Measurements from ENCODE around the gene TNFRSF12A. TPM values are rescaled to one million over a fixed set of nuclear protein-coding genes. Genes with fewer than 3 reads are reported as not detected.
A peak's percentile ranks its signal among the peaks of the same experiment; 100 is the strongest.

Gene TNFRSF12A
- total and polyA plus RNA-seq, 9 donors = 3.7 to 52.5 (median 8.5) TPM

- no peaks in the 10 kb centered on the region for H3K36me3 ChIP-seq
- no peaks in the 10 kb centered on the region for H3K27me3 ChIP-seq
- 94 to 96% (median 95%) methylated on average over 8 of the region's 8 CpGs for WGBS, 3 donors
- TF ChIP-seq EP300 (IDR thresholded peaks at IDR 0.05) (no peak), POLR2A (IDR thresholded peaks at IDR 0.05) (no peak), CTCF (IDR thresholded peaks at IDR 0.05) (no peak)
- H3K9me3 ChIP-seq = no peaks in the 10 kb centered on the region
- no peak for DNase-seq
- no peak overlapping the region for H3K27ac ChIP-seq
- H3K4me1 ChIP-seq (ENCODE audit: insufficient read depth) = peaks cover 15% of the 10 kb centered on the region
- H3K4me3 ChIP-seq = no peak overlapping the region
- intact Hi-C loops (cut with DNase I) = no loop called here
Observed at GRCh38 chr16:3063625-3064386, 43.6 kb downstream of the TNFRSF12A start.

GRCh38 chr16:3065069-3065741 is 45.0 kb downstream of the TNFRSF12A start, which contains the start of gene IL32:
TSS of gene IL32 (plus strand) at chr16:3065640. CDS start at chr16:3065812, 172 bp downstream.
- Histone ChIP-seq H3K27ac (peak within 1 kb of the TSS in 1 of 2 donors; percentile 58), H3K27me3 (no peaks in the 10 kb centered on the region), H3K9me3 (no peaks in the 10 kb centered on the region), H3K4me3 (peak within 1 kb of the TSS; percentile 18), H3K36me3 (no peaks in the 10 kb centered on the region), H3K4me1 (ENCODE audit: insufficient read depth) (peaks cover 10% of the 10 kb centered on the region)
- 5 to 13% (median 13%) methylated on average over 13 of the region's 13 CpGs for WGBS, 3 donors
- peak in 4 of 5 donors; percentile 38 to 78 (median 62) for DNase-seq
- intact Hi-C loops (cut with DNase I) = no loop called here
- TF ChIP-seq EP300 (IDR thresholded peaks at IDR 0.05) = no peak
- TF ChIP-seq CTCF (IDR thresholded peaks at IDR 0.05) = no peak
- no peak for TF ChIP-seq POLR2A (IDR thresholded peaks at IDR 0.05)

- DNase-seq = no peak
- no peaks in the 10 kb centered on the region for H3K27me3 ChIP-seq
- H3K4me3 ChIP-seq = peak overlapping the region; percentile 18
- 26 to 32% (median 28%) methylated on average over 26 of the region's 26 CpGs for WGBS, 3 donors
- H3K27ac ChIP-seq = no peak overlapping the region
- no peak for TF ChIP-seq CTCF (IDR thresholded peaks at IDR 0.05)
- no peak for TF ChIP-seq POLR2A (IDR thresholded peaks at IDR 0.05)
- no peak for TF ChIP-seq EP300 (IDR thresholded peaks at IDR 0.05)
- peaks cover 10% of the 10 kb centered on the region for H3K4me1 ChIP-seq (ENCODE audit: insufficient read depth)
- intact Hi-C loops (cut with DNase I) = no loop called here
- no peaks in the 10 kb centered on the region for H3K9me3 ChIP-seq
- H3K36me3 ChIP-seq = no peaks in the 10 kb centered on the region
Observed at GRCh38 chr16:3065742-3066439, 45.7 kb downstream of the TNFRSF12A start.

GRCh38 chr16:3066440-3066748 is 46.2 kb downstream of the TNFRSF12A start:
- Histone ChIP-seq H3K36me3 (no peaks in the 10 kb centered on the region), H3K27me3 (no peaks in the 10 kb centered on the region), H3K9me3 (no peaks in the 10 kb centered on the region), H3K4me1 (ENCODE audit: insufficient read depth) (peaks cover 10% of the 10 kb centered on the region), H3K4me3 (no peak overlapping the region), H3K27ac (no peak overlapping the region)
- 86 to 89% (median 87%) methylated on average over 7 of the region's 7 CpGs for WGBS, 3 donors
- TF ChIP-seq CTCF (IDR thresholded peaks at IDR 0.05) (no peak), EP300 (IDR thresholded peaks at IDR 0.05) (no peak), POLR2A (IDR thresholded peaks at IDR 0.05) (no peak)
- DNase-seq = no peak
- intact Hi-C loops (cut with DNase I) = no loop called here
